ENCODE data around the gene KLKB1. TPM values are rescaled to one million over a fixed set of nuclear protein-coding genes. Genes with fewer than 3 reads are reported as not detected.

Gene KLKB1
- total RNA-seq, 4 donors from 2014 or later, result 0.98 to 3.7 (median 1.3) TPM

- WGBS, 2 donors, result 0 to 1% methylated on average over 39 to 64 of the region's 107 CpGs
- DNase-seq (ENCODE audit: low spot score in 2 of 2), result peak; percentile 58 to 60
- Histone ChIP-seq H3K27me3 (no peaks in the 10 kb centered on the region), H3K36me3 (peaks cover 0 to 13% (median 0%) of the 10 kb centered on the region in 3 donors), H3K4me3 (peak within 1 kb of the TSS; percentile 74 to 87 (median 86)), H3K9me3 (no peaks in the 10 kb centered on the region), H3K4me1 (peaks cover 0 to 40% (median 16%) of the 10 kb centered on the region in 4 donors), H3K27ac (peak within 1 kb of the TSS; percentile 89 to 98 (median 96))
- TF ChIP-seq EP300 (IDR thresholded peaks at IDR 0.05) (peak; percentile 10 to 92), CTCF (IDR thresholded peaks at IDR 0.05) (peak; percentile 26 to 57 (median 39)), POLR2A (IDR thresholded peaks at IDR 0.05) (peak; percentile 52 to 64)
Measured at GRCh38 chr4:186191200-186192065, 35.9 kb upstream of the KLKB1 start, which contains the start of gene CYP4V2. CYP4V2 (plus strand) TSS chr4:186191567; CDS start chr4:186191824, 257 bp downstream.

GRCh38 chr4:186192066-186192612, 35.2 kb upstream of the KLKB1 start:
- TF ChIP-seq EP300 (IDR thresholded peaks at IDR 0.05) (peak in 1 of 2 donors; percentile 58), POLR2A (IDR thresholded peaks at IDR 0.05) (no peak)
- peaks cover 0 to 40% (median 16%) of the 10 kb centered on the region in 4 donors for H3K4me1 ChIP-seq
- no peaks in the 10 kb centered on the region for H3K27me3 ChIP-seq
- 0 to 3% methylated on average over 21 of the region's 22 CpGs for WGBS, 2 donors
- H3K36me3 ChIP-seq, result peaks cover 0 to 19% (median 0%) of the 10 kb centered on the region in 3 donors
- H3K9me3 ChIP-seq, result no peaks in the 10 kb centered on the region
- peak overlapping the region; percentile 89 to 98 (median 96) for H3K27ac ChIP-seq
- DNase-seq (ENCODE audit: low spot score in 2 of 2), result peak in 1 of 2 donors; percentile 56
- H3K4me3 ChIP-seq, result peak overlapping the region; percentile 74 to 87 (median 86)

- Histone ChIP-seq H3K4me3 (no peak overlapping the region), H3K27ac (peak overlapping the region in 2 of 4 donors; percentile 95 to 98), H3K9me3 (no peaks in the 10 kb centered on the region), H3K36me3 (peaks cover 0 to 30% (median 0%) of the 10 kb centered on the region in 3 donors), H3K27me3 (no peaks in the 10 kb centered on the region), H3K4me1 (peaks cover 0 to 38% (median 16%) of the 10 kb centered on the region in 4 donors)
- WGBS, 2 donors, result 94 to 96% methylated on average over 5 of the region's 5 CpGs
- no peak for DNase-seq (ENCODE audit: low spot score in 2 of 2)
- TF ChIP-seq EP300 (IDR thresholded peaks at IDR 0.05), result no peak
Measured at GRCh38 chr4:186193851-186194250, 33.5 kb upstream of the KLKB1 start.

- H3K9me3 ChIP-seq, result no peaks in the 10 kb centered on the region
- DNase-seq (ENCODE audit: low spot score in 2 of 2), result no peak
- peaks cover 0 to 30% (median 0%) of the 10 kb centered on the region in 3 donors for H3K36me3 ChIP-seq
- H3K27ac ChIP-seq, result no peak overlapping the region
- no peak for TF ChIP-seq EP300 (IDR thresholded peaks at IDR 0.05)
- TF ChIP-seq POLR2A (IDR thresholded peaks at IDR 0.05), result no peak
- TF ChIP-seq CTCF (IDR thresholded peaks at IDR 0.05), result no peak
- H3K4me1 ChIP-seq, result peaks cover 0 to 29% (median 11%) of the 10 kb centered on the region in 4 donors
- WGBS, 2 donors, result 97 to 98% methylated on average over 6 of the region's 6 CpGs
- no peak overlapping the region for H3K4me3 ChIP-seq
- H3K27me3 ChIP-seq, result no peaks in the 10 kb centered on the region
Measured at GRCh38 chr4:186196063-186196462, 31.2 kb upstream of the KLKB1 start.

GRCh38 chr4:186200516-186200915, 26.8 kb upstream of the KLKB1 start:
- WGBS, 2 donors, result 34 to 39% methylated on average over 6 of the region's 6 CpGs
- H3K27me3 ChIP-seq, result no peaks in the 10 kb centered on the region
- H3K27ac ChIP-seq, result peak overlapping the region in 1 of 4 donors; percentile 58
- H3K9me3 ChIP-seq, result no peaks in the 10 kb centered on the region
- H3K4me1 ChIP-seq, result peaks cover 0 to 28% (median 3%) of the 10 kb centered on the region in 4 donors
- DNase-seq (ENCODE audit: low spot score in 2 of 2), result no peak
- H3K4me3 ChIP-seq, result no peak overlapping the region
- TF ChIP-seq CTCF (IDR thresholded peaks at IDR 0.05) (no peak), EP300 (IDR thresholded peaks at IDR 0.05) (no peak), POLR2A (IDR thresholded peaks at IDR 0.05) (no peak)
- peaks cover 0 to 36% (median 0%) of the 10 kb centered on the region in 3 donors for H3K36me3 ChIP-seq

Data from tibial nerve (tissue), 4 donors.